A673 (cell line): Measurements from ENCODE around the gene KCNQ2.

Experiments
- CTCF ChIP-seq: fragments of 300-800, 200-600 bp; sonication (generic); conservative IDR thresholded peaks from 2 replicates; pipeline ENCODE4 v1.5.1; 2017; ENCODE audit warnings: low read depth, mild to moderate bottlenecking, antibody characterized with exemption, low read length, moderate library complexity, mixed read lengths
- EZH2 ChIP-seq: fragments of 200-600 bp; sonication (generic); IDR thresholded peaks from 2 replicates; pipeline ENCODE4 v1.6.1; 2017; ENCODE audit warnings: borderline replicate concordance, low read depth, mild to moderate bottlenecking, mixed read lengths, antibody characterized with exemption, low read length; ENCODE audit not compliant: poor library complexity, severe bottlenecking

GRCh38 chr20:63496596-63497120, 24.2 kb upstream of the KCNQ2 start:
- TF ChIP-seq CTCF (no peak), EZH2 (no peak)
